HG02973 (cell line): Measurements from ENCODE around the gene ABCA3.

Source experiments
- ATAC-seq: cut with Tn5 transposase; IDR thresholded peaks from one replicate; pipeline ENCODE4 v1.9.1; 2021; ENCODE audit warnings: moderate library complexity; ENCODE audit not compliant: unreplicated experiment

Gene ABCA3

DNA sequence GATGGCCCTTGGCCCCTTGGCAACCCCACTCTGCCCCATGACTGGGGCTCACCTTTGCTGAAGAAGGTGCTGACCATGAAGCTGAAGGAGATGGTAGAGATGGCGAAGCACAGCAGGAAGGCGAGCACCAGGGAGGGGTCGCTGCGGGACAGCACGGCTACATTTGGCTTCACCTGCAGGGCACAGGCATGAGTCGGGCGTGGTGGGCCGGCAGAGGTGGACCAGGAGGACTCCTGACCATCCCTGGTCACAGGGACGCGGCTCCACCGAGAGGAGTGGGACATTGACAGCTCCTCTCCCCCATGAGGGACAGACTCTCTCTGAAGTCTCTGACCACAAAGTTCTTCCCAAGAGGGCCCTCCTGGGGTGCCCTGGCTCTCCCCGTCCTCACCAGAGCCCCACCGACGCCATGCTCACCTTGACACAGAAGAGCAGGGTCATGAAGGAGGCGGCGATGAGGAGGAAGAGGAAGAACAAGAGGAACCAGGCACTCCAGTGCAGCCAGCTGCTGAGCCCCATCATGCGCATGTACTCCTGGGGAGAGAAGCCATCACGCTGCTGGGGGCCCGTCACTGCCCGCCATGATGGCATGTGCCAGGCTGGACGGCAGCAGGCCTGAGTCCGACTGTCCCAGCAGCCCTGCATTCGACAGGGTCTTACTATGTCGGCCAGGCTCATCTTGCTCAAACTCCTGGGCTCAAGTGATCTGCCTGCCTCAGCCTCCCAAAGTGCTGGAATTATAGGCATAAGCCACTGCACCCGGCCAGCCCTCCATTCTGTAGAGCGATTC is 23.1 kb downstream of the ABCA3 start:
- ATAC-seq: no peak

DNA sequence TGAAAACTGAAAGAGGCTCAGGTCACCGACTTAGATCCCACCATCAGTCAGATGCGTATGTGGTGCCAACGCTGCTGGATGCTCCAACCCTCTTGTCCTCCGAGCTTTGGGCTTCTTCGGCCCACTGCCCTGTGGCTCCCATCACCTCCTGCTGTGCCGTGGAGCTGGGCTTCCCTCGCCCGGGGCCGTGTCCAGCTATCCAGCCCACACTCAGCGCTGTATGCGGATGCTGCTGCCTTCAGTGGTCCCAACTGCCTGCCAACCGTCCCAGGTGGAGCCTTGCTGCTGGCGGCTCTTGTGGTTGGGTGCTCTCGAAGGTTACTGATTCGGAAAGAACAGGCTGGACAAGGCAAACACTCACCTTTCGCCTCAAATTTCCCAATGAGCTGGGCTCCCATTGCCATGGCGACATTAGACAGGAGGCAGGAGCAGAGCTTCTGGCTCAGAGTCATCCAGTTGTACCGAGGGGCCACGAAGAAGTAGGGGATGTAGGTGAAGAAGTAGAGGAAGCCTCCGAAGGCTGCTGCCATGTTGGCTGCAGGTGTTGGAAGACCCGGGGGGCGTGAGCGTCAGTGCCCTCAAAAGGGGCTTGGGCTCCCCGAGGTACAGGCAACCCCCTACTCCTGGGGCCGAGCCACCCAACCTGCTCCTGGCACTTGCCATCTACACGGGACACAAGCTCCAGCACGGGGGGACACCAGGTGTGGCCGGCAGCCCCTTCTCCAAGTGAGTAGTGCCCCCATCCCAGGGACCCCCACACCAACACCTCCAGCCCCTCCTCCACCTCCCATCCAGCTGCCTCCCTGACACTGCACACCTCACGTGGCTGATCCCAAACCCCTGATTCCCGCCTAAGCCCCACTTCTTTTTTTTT is 32.2 kb downstream of the ABCA3 start:
- no peak for ATAC-seq

DNA sequence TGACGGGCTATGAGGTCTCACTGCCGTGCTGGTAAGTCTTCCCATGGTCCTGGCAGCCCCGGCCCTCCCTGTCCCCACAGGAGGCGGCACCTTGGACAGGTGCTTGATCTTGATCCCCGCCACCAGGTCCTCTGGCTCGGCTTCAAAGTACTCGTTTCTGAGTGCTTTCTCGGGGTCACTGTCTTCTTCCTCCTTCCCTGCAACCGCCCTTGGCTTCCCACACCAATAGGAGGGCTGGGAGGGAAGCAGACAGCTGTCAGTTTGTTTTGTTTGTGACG is 40.7 kb downstream of the ABCA3 start:
- no peak for ATAC-seq

DNA sequence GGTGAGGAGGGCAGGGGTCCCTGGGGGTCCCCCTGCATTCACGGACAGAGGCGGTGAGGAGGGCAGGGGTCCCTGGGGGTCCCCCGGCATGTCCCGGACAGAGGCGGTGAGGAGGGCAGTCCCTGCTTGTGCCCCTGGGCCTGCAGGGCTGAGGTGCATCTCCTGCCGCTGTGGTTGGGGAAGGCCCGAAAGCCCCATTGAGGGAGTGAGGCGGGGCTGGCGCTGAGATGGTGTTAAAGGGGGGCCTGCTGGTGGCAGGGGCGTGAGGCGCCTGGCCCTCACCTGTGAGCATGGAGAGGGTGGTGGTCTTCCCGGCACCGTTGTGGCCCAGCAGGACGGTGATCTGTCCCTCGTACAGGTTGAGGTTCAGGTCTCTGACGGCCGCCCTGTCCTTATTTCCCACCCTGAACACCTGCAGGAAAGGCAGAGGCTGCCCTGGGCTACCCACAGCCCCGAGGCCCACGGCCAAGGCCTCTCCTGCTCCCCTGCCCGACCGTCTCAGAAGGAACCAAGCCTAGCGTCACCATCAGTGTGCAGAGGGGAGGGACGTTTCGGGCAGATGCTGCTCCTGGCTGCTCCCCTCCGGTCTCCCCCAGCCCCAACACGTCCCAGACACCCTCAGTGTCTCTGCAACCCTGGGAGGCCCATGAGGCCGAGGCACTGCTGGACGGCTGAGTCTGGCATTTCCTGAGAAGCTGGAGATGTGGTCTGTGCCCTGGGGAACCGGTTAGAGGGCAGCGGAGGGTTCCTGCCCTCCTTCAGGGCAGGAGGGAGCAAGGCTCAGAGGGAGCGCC is 41.2 kb downstream of the ABCA3 start:
- ATAC-seq: no peak

- no peak for ATAC-seq
These were observed 41.9 kb downstream of the ABCA3 start for GRCh38 chr16:2298621-2299020.

DNA sequence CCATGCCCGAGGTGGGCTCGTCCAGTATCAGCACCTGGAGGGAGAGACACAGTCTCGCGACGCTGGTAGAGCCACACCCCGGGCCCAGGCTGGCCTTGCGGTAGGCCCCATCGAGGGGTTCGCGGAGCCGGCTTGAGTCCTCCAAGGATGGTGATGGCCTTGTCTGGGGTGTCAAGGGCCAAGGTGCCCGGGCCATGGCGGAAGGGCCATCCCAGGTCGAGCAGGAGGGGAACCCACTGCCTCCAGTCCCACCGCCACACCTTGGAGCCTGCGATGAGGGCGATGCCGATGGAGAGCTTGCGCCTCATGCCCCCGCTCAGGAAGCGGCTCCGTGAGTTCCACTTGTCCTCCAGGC is 43.0 kb downstream of the ABCA3 start:
- no peak for ATAC-seq

- no peak for ATAC-seq
These were observed 43.6 kb downstream of the ABCA3 start for GRCh38 chr16:2296661-2297505.

DNA sequence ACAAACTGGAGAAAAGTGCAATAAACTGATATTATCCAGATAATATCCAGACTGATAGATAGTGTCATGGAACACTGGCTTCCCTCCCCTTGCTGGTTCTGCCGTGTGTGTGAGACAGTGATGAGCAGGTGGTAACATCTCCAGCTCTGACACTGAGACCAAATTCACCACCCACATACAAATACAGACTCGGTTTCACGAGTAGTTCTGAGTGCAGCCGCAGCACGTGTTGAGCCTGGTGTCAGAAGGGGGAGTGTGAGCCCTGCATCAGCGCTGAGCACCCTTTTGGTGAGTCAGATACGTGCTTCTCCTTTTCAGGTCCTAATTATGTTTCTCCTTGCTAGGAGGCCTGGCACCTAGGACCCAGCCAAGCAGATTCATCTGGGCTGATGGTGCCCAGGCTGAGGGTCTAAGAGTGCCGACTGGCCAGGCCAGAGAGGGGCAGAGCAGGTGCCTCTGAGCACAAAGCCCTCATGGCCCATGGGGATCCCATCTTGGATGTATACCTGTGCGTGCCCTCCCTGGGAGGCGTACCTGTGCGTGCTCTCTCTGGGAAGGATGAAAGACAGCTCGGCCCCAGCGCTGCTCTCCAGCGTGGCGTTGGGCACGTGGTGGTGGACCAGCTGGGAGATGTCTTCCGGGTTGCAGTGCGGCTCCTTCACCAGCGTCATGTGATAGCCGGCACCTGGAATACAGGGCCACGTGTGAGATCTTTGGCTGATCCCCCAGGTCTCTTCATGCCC is 45.3 kb downstream of the ABCA3 start:
- no peak for ATAC-seq

DNA sequence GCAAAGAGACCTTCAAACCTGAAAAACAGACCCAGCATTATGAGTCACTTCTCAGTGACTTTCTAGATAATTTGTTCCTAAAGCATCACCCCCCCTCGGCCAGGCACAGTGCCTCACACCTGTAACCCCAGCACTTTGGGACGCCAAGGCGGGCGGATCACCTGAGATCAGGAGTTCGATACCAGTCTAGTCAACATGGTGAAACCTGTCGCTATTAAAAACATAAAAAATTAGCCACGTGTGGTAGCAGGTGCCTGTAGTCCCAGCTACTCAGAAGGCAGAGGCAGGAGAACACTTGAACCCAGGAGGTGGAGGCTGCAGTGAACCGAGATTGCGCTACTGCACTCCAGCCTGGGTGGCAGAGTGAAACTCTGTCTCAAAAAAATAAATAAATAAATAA is 48.3 kb downstream of the ABCA3 start:
- ATAC-seq: no peak

- no peak for ATAC-seq
These were observed 51.2 kb downstream of the ABCA3 start for GRCh38 chr16:2289282-2289681.

GRCh38 chr16:2288726-2289125 is 51.8 kb downstream of the ABCA3 start:
- no peak for ATAC-seq

DNA sequence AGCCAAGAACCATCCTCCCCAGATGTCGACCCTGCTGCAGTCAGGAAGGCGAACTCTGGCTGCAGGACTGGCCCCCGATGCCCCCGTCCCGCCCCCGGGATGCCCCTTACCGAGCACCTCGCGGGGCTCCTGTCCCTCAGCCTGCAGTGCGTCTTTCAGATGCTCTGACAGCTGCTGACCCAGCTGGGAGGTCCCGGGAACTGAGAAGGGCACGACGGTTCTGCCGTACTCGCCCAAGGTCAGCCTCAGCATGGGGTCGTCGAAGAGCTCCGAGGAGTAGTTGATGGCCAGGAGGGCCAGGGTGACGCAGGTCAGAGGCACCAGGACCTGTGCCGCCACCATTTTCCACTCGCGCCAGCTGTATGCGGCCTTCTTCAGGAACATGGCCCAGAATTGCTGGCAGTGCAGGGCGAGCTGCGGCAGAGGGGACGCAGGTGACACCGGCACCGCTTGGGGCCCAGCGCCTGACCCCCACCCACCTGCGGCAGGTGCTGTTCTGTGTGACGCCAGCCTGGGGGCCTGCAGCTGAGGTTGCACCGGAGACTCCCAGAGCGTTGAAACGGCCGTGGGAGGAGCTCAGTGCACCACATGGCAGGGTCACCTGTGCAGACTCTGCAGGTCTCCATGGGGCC is 52.5 kb downstream of the ABCA3 start:
- no peak for ATAC-seq

- no peak for ATAC-seq
These were observed 54.0 kb downstream of the ABCA3 start for GRCh38 chr16:2286550-2286949.

DNA sequence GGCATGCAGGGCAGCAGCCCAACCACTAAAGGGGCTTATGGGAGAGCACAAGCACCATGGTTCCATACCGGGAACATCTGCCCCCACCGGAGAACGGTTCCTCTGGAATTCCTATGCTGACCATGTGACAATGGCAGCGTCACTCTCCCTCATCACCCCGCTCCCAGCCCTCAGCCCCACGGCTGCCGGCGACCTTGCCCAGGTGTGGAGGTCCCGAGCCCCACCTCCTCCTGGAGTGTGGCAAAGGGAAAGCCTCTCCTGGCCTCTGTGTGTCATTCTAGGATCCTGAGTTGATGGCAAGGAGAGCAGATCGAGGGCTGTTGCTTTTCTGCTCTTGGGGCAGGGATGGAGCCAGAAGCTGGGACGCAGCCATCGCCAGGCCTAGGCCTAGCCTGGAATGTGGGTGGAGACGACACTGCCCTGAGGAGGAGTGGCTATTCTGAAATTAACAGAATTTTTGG is 54.8 kb downstream of the ABCA3 start:
- ATAC-seq: no peak

- no peak for ATAC-seq
These were observed 55.5 kb downstream of the ABCA3 start for GRCh38 chr16:2284797-2285576.

DNA sequence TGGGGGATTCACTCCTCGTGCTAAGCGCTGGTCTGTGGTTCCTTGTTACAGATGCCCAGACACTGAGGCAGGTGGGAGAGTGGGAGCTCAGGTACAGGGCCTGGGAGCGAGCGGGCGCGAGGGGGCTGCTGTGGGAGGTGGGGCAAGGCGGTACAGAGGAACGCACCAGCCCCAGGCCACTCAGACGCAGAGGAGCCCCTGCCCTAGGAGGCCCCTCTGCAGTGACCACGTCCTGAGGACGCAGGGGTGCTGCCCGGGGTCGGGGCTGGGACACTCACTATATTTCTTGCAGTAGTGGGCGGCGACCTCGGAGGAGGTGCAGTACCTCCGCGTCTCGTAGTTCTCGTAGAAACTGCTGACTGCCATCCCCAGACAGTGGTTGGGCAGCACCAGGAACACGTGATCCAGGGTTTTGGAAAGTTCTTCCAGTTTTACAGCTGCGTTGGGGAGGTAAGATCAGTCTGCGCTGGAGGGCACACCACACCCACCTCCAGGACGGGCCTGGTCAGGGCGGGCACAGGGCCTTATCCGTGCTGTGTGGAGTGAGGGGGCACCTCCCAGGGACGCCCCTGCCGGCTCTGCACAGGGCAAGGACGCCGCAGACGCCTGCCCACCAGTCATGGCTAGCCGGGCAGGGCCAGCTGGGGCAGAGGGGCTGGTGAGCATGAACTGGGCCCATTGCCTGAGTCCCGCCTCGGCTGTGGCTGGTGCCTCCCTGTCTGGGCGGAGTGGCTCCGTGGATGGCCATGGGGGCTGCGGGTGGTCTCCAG is 56.3 kb downstream of the ABCA3 start:
- ATAC-seq: no peak

DNA sequence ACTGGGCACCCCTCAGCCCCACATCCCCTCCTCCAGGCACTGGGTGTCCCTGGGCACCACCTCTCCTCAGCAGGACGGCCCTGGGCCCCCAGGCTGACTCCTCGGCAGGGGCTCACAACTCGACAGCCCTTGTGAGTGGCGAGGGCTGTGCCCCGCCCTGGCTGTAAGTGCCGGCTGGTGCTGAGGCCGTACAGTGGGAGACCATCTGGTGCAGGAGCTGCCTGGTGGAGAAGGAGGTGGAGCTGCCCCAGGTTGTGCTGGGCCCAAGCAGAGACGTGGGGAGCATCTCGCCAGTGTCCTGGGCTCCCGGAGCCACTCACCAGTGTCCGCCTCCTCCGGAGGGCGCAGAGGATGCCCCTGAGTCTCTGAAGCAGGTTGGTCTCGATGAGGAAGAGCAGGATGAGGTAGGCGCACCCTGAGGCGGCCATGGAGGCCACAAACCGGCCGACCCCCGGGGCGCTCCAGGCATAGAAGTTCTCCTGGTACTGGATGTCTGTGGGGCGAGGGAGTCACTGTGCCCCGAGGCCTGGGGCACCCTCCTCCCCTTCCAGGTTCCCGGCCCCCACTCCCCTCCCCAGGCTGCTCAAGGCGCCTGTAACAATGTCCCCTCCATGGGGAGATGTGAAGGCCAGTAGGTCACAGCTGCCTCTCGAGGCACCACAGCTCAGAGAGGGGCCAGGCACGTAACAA is 57.5 kb downstream of the ABCA3 start:
- no peak for ATAC-seq
